Neural cell (in vitro differentiated cells): ENCODE data around the gene MYO1D. TPM values are rescaled to one million over a fixed set of nuclear protein-coding genes. Genes with fewer than 3 reads are reported as not detected.

ENCODE experiments used
- H2AFZ ChIP-seq: fragments of 200-600, 300-800 bp; sonication (generic), shearing (Covaris generic); 2 replicates; pipeline ENCODE4 v1.6.0; 2014; ENCODE audit warnings: low read depth, mild to moderate bottlenecking, antibody characterized with exemption, low read length, moderate library complexity
- H3F3A ChIP-seq: fragments of 200-600 bp; shearing (Covaris generic); 2 replicates; pipeline ENCODE4 v1.6.1; 2016; ENCODE audit warnings: mild to moderate bottlenecking, moderate library complexity, mixed read lengths, antibody characterized with exemption, low read length; ENCODE audit not compliant: insufficient read depth, poor library complexity, severe bottlenecking
- H3K27ac ChIP-seq: fragments of 200-600, 300-800 bp; sonication (generic), shearing (Covaris generic); 2 replicates; pipeline ENCODE4 v1.5.1; 2014; ENCODE audit warnings: mild to moderate bottlenecking, low read length, moderate library complexity
- H3K27me3 ChIP-seq: fragments of 300-800, 200-600 bp; sonication (generic), shearing (Covaris generic); 2 replicates; pipeline ENCODE4 v1.6.0; 2014; ENCODE audit warnings: mild to moderate bottlenecking, low read depth, low read length, moderate library complexity; ENCODE audit not compliant: insufficient read depth
- H3K36me3 ChIP-seq: fragments of 300-800, 200-600 bp; sonication (generic), shearing (Covaris generic); 2 replicates; pipeline ENCODE4 v1.5.1; 2014; ENCODE audit warnings: mild to moderate bottlenecking, antibody characterized with exemption, low read length, moderate library complexity; ENCODE audit not compliant: insufficient read depth
- H3K4me2 ChIP-seq: fragments of 300-800, 200-600 bp; sonication (generic), shearing (Covaris generic); 2 replicates; pipeline ENCODE4 v1.6.0; 2014; ENCODE audit warnings: mild to moderate bottlenecking, low read length
- H3K4me3 ChIP-seq: fragments of 300-800, 200-600 bp; sonication (generic), shearing (Covaris generic); 2 replicates; pipeline ENCODE4 v1.5.1; 2014; ENCODE audit warnings: mild to moderate bottlenecking, low read length, moderate library complexity
- H3K79me2 ChIP-seq: fragments of 200-600 bp; shearing (Covaris generic); replicated peaks from 2 replicates; pipeline ENCODE4 v1.6.0; 2014; ENCODE audit warnings: mild to moderate bottlenecking, low read length, moderate library complexity; ENCODE audit not compliant: insufficient read depth
- H3K9ac ChIP-seq: fragments of 300-800, 200-600 bp; sonication (generic), shearing (Covaris generic); 2 replicates; pipeline ENCODE4 v1.6.1; 2016; ENCODE audit warnings: mild to moderate bottlenecking, low read length, mixed read lengths
- H3K9me2 ChIP-seq: fragments of 200-600 bp; shearing (Covaris generic); 2 replicates; pipeline ENCODE4 v1.6.1; 2016; ENCODE audit warnings: mild to moderate bottlenecking, low read length, mixed read lengths; ENCODE audit not compliant: insufficient read depth
- H3K9me3 ChIP-seq: fragments of 200-600, 300-800 bp; sonication (generic), shearing (Covaris generic); 2 replicates; pipeline ENCODE4 v1.6.1; 2016; ENCODE audit warnings: mild to moderate bottlenecking, mixed run types, low read length, moderate library complexity, mixed read lengths
- H4K20me1 ChIP-seq: fragments of 200-600 bp; shearing (Covaris generic); 2 replicates; pipeline ENCODE4 v1.6.1; 2016; ENCODE audit warnings: mild to moderate bottlenecking, mixed run types; ENCODE audit not compliant: insufficient read depth
- EP300 ChIP-seq: fragments of 450-650 bp; conservative IDR thresholded peaks from 2 replicates; pipeline ENCODE4 v1.6.1; 2014; ENCODE audit warnings: antibody characterized with exemption, mild to moderate bottlenecking, moderate library complexity; ENCODE audit not compliant: poor library complexity, severe bottlenecking
- EZH2 ChIP-seq: fragments of 200-600, 300-800 bp; shearing (Covaris generic), sonication (generic); IDR thresholded peaks from 2 replicates; pipeline ENCODE4 v1.6.1; 2014; ENCODE audit warnings: antibody characterized with exemption, low read length, borderline replicate concordance, mild to moderate bottlenecking; ENCODE audit not compliant: insufficient read depth, poor library complexity, severe bottlenecking
- MXI1 ChIP-seq: fragments of 450-650 bp; conservative IDR thresholded peaks from 2 replicates; pipeline ENCODE4 v1.6.1; 2014; ENCODE audit warnings: antibody characterized with exemption, mild to moderate bottlenecking; ENCODE audit not compliant: poor library complexity, severe bottlenecking
- POLR2AphosphoS5 ChIP-seq: IDR thresholded peaks from 2 replicates; pipeline ENCODE4 v1.6.1; 2012
- RAD21 ChIP-seq: fragments of 450-650 bp; conservative IDR thresholded peaks from 2 replicates; pipeline ENCODE4 v1.6.1; 2014; ENCODE audit warnings: antibody characterized with exemption, mild to moderate bottlenecking, moderate library complexity
- REST ChIP-seq: IDR thresholded peaks from 2 replicates; pipeline ENCODE4 v1.6.1; 2012; ENCODE audit warnings: borderline replicate concordance
- SMC3 ChIP-seq: fragments of 450-650 bp; conservative IDR thresholded peaks from 2 replicates; pipeline ENCODE4 v1.6.1; 2014; ENCODE audit warnings: antibody characterized with exemption, mild to moderate bottlenecking, moderate library complexity; ENCODE audit not compliant: poor library complexity
- TAF1 ChIP-seq: IDR thresholded peaks from 2 replicates; pipeline ENCODE4 v1.6.1; 2012; ENCODE audit warnings: low read depth
- polyA plus RNA-seq: library from polyadenylated mRNA; depleted of rRNA; stranded (reverse); fragments of >200 nt; gene quantifications from 2 replicates; pipeline ENCODE4 v1.2.3, GENCODE V29; 2014
- small RNA-seq, 3 experiments: library from RNA; depleted of rRNA; stranded (forward); fragments of <200 nt; gene quantifications; one replicate each; pipeline ENCODE3, GENCODE V24; 2012
- TF ChIP-seq, protein P1 (sequence below): fragments of 450-650 bp; IDR thresholded peaks from 2 replicates; pipeline ENCODE4 v1.5.1; 2014; ENCODE audit warnings: antibody characterized with exemption, mild to moderate bottlenecking, moderate library complexity; ENCODE audit not compliant: poor library complexity, severe bottlenecking

MYO1D gene
- polyA plus RNA-seq, 1 donor from 2014 or later, result 10.7 TPM

DNA sequence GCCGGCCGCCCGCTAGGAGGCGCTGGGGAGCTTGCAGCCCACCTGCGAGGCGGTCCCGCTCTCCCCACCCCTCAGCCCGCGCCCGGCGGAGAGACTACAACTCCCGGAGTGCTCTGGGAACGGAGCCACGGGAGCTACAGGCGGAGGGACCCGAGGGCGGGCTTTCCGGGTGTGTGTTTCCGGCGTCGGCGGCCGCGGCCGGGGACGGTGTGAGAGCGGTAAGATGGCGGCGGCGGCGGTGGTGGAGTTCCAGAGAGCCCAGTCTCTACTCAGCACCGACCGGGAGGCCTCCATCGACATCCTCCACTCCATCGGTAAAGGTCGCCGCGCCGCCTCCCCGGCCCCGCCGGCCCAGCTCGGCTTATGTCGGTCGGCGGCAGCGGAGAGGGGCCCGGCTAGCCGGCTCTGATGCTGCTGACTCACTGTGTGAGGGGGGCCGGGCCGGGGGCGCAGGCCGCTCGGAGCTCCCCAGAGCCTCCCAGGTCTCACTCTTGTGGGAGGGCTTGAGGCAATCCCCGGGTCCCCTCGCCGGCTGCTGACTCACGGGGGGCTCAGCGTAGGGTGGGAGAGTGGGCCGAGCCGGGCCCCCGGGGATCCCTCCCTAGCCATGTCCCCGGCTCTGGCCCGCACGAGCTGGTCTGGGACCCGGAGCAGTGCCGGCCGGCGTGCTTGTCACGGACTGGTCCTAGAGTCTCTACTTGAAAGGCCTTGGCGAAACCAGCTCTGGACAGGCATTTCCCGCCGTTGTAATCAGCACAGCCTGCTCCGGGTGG lies 432.4 kb downstream of the MYO1D start, which contains the start of gene PSMD11:
Gene PSMD11 (plus strand): TSS at position 210 of the 773 bp plus-strand sequence. CDS start 14 bp downstream, at position 224.
- peak; percentile 87 for TF ChIP-seq POLR2AphosphoS5
- peak; percentile 74 for TF ChIP-seq TAF1
- TF ChIP-seq EZH2, result no peak
- peak; percentile 42 for TF ChIP-seq EP300
- TF ChIP-seq RAD21, result peak; percentile 58
- no peak for TF ChIP-seq SMC3
- TF ChIP-seq REST, result peak; percentile 73
- TF ChIP-seq, protein P1, sequence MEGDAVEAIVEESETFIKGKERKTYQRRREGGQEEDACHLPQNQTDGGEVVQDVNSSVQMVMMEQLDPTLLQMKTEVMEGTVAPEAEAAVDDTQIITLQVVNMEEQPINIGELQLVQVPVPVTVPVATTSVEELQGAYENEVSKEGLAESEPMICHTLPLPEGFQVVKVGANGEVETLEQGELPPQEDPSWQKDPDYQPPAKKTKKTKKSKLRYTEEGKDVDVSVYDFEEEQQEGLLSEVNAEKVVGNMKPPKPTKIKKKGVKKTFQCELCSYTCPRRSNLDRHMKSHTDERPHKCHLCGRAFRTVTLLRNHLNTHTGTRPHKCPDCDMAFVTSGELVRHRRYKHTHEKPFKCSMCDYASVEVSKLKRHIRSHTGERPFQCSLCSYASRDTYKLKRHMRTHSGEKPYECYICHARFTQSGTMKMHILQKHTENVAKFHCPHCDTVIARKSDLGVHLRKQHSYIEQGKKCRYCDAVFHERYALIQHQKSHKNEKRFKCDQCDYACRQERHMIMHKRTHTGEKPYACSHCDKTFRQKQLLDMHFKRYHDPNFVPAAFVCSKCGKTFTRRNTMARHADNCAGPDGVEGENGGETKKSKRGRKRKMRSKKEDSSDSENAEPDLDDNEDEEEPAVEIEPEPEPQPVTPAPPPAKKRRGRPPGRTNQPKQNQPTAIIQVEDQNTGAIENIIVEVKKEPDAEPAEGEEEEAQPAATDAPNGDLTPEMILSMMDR, result peak; percentile 97
- peak; percentile 73 for TF ChIP-seq MXI1
- Histone ChIP-seq H3K9me3 (no peaks in the 10 kb centered on the region), H3K9ac (peak within 1 kb of the TSS; percentile 88), H3K4me2 (peak within 1 kb of the TSS; percentile 81), H3F3A (no peaks in the 10 kb centered on the region), H3K4me3 (peak within 1 kb of the TSS; percentile 98), H3K27ac (peak within 1 kb of the TSS; percentile 76), H3K27me3 (no peaks in the 10 kb centered on the region), H3K79me2 (peaks cover 49% of the 10 kb centered on the region), H4K20me1 (no peaks in the 10 kb centered on the region), H3K9me2 (no peaks in the 10 kb centered on the region), H3K36me3 (peaks cover 6% of the 10 kb centered on the region), H2AFZ (peak within 1 kb of the TSS; percentile 56)

DNA sequence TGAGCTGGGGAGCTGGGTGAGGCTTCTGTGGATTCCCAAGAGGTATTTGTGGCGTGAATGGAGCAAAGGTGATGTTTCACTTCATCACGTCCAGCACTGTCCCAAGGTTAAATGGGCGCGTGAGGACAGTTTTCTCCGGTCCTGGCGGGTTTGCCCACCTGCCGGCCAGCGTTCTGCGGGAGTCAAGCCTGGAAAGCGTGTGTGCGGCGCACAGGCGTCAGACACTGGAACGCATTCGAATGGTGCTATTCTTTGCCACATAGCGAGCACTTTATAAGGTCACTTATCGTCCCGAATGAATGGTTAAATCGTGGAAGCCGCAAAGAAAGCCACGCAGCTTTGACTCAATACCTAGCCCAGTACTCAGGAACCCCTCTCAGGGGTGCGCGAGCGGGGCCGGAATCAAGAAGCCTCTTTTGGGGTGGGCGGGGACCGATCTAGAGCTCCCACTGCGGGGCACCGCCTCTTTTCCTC lies 433.1 kb downstream of the MYO1D start:
- H3F3A ChIP-seq, result no peaks in the 10 kb centered on the region
- H3K36me3 ChIP-seq, result peaks cover 4% of the 10 kb centered on the region
- no peaks in the 10 kb centered on the region for H3K9me3 ChIP-seq
- peaks cover 44% of the 10 kb centered on the region for H3K79me2 ChIP-seq
- no peaks in the 10 kb centered on the region for H4K20me1 ChIP-seq
- no peak overlapping the region for H2AFZ ChIP-seq
- peak overlapping the region; percentile 98 for H3K4me3 ChIP-seq
- H3K4me2 ChIP-seq, result no peak overlapping the region
- H3K9me2 ChIP-seq, result no peaks in the 10 kb centered on the region
- H3K9ac ChIP-seq, result no peak overlapping the region
- H3K27ac ChIP-seq, result no peak overlapping the region
- TF ChIP-seq SMC3, result peak; percentile 61
- TF ChIP-seq, protein P1, result no peak
- H3K27me3 ChIP-seq, result no peaks in the 10 kb centered on the region

Small RNA genes lying within 50 kb of the gene (small RNA-seq; reads per million reads assigned to genes)
- gene RF00019, result 0 to 1.2 (median 0) reads per million in 3 experiments

Other genes with a start within 250 kb of the MYO1D start
- 65.1 and 77.6 TPM in 2 replicates for gene TMEM98, start 51.0 kb upstream of the MYO1D start, polyA plus RNA-seq
- gene SPACA3, start 114.7 kb upstream of the MYO1D start, polyA plus RNA-seq, result not detected in 2 replicates